NB4 (cell line): Measurements from ENCODE around the gene PLAAT1.

Experiments
- DNase-seq: peaks from one replicate; pipeline ENCODE4 v3.0.0; 2010; ENCODE audit warnings: low read depth
- H3K4me3 ChIP-seq: one replicate; pipeline ENCODE4 v1.5.1; 2011; ENCODE audit warnings: mild to moderate bottlenecking, low read depth, low read length, moderate library complexity
- MYC ChIP-seq: IDR thresholded peaks from 2 replicates; pipeline ENCODE4 v1.6.1; 2011; ENCODE audit warnings: low read depth, low read length
- POLR2A ChIP-seq: IDR thresholded peaks from 2 replicates; pipeline ENCODE4 v1.6.1; 2011; ENCODE audit warnings: mild to moderate bottlenecking; ENCODE audit not compliant: insufficient read length; ENCODE audit errors: extremely low read depth
- TF ChIP-seq, protein P1 (sequence below): IDR thresholded peaks from 2 replicates; pipeline ENCODE4 v1.6.1; 2011; ENCODE audit warnings: low read depth, low read length
- TF ChIP-seq, protein P2 (sequence below): IDR thresholded peaks from one replicate; pipeline ENCODE4 v1.5.1; 2012; ENCODE audit warnings: low read depth, low read length

PLAAT1 gene

GRCh38 chr3:193229851-193230420, 11.1 kb upstream of the PLAAT1 start:
- TF ChIP-seq MYC (no peak), POLR2A (no peak)
- TF ChIP-seq, protein P1, sequence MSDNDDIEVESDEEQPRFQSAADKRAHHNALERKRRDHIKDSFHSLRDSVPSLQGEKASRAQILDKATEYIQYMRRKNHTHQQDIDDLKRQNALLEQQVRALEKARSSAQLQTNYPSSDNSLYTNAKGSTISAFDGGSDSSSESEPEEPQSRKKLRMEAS = no peak
- TF ChIP-seq, protein P2, sequence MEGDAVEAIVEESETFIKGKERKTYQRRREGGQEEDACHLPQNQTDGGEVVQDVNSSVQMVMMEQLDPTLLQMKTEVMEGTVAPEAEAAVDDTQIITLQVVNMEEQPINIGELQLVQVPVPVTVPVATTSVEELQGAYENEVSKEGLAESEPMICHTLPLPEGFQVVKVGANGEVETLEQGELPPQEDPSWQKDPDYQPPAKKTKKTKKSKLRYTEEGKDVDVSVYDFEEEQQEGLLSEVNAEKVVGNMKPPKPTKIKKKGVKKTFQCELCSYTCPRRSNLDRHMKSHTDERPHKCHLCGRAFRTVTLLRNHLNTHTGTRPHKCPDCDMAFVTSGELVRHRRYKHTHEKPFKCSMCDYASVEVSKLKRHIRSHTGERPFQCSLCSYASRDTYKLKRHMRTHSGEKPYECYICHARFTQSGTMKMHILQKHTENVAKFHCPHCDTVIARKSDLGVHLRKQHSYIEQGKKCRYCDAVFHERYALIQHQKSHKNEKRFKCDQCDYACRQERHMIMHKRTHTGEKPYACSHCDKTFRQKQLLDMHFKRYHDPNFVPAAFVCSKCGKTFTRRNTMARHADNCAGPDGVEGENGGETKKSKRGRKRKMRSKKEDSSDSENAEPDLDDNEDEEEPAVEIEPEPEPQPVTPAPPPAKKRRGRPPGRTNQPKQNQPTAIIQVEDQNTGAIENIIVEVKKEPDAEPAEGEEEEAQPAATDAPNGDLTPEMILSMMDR = no peak
- DNase-seq = no peak
- H3K4me3 ChIP-seq = no peak overlapping the region

DNA sequence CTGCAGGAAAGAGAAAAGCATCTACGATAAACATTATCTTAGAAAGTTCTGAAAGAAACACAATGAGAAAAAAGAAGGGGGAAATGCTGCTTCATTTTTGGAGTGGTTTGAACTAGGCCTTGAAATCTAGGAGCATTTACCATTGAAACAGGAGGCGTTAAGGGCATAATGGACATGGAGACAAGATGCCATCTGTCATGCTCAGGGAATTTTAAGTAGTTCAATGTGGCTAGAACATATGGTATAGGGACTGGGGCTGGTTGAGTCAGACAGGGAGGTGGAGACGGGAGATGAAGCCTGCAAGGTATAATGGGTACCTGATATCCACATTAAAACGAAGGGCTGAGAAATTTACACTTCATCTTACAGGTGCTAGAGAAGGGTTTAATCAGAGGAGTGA, 10.4 kb upstream of the PLAAT1 start:
- TF ChIP-seq MYC = no peak
- TF ChIP-seq, protein P2 = no peak
- TF ChIP-seq POLR2A = no peak
- TF ChIP-seq, protein P1 = no peak
- no peak overlapping the region for H3K4me3 ChIP-seq
- DNase-seq = no peak

DNA sequence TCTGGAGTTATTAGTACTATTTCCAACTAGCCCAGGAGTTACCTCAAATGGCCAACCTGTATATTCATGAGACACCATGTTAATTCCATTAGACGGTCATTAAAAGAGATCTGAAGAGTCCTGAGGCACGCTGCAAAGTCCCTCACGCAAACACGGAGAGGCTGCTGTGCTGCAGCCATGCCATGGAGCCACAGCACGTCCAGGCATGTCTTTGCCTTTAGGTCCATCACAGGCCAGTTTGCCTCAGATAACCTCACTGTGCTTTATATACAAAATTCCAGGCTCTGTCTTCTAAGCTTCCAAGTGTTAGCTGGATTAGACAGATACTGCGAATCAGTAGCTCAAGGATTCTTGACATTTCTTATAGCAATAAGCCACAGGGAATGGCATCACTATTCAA, 9.8 kb upstream of the PLAAT1 start:
- TF ChIP-seq, protein P1 = no peak
- TF ChIP-seq POLR2A (no peak), MYC (no peak)
- TF ChIP-seq, protein P2 = no peak
- DNase-seq = no peak
- no peak overlapping the region for H3K4me3 ChIP-seq

- no peak overlapping the region for H3K4me3 ChIP-seq
- DNase-seq = no peak
- TF ChIP-seq MYC = no peak
- no peak for TF ChIP-seq POLR2A
- TF ChIP-seq, protein P2 = no peak
- TF ChIP-seq, protein P1 = no peak
These were observed 4.4 kb upstream of the PLAAT1 start for GRCh38 chr3:193236599-193236998.

DNA sequence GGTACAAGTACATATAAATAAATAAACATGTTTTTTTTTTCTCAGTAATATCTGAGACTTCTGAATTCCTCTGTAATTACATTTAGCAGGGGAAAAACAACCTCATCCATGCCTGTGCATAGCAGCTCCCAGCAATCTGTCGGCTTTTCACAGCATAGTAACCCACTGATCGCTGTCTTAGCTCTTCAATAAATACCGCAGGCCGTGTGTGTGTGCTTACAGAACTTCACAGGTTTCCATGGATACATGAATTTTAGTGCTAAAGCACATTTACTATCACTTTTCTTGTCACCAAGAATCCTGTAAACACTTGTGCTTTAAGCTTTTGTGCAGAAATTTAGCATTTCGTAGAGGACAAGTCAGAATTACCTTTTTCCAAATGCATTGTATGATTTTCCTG, 4.0 kb upstream of the PLAAT1 start:
- DNase-seq = no peak
- H3K4me3 ChIP-seq = no peak overlapping the region
- TF ChIP-seq POLR2A (no peak), MYC (no peak)
- TF ChIP-seq, protein P1 = no peak
- TF ChIP-seq, protein P2 = no peak
